ENCODE data around the gene LSM2.
"Not testable (repeated sequence)": the region's sequence is repeated elsewhere in the genome, so short reads cannot be mapped to it uniquely, and the experiment has no call there.

Gene LSM2

GRCh38 chr6:31838114-31838553, 31.4 kb upstream of the LSM2 start:
- H3K27me3 ChIP-seq (replicated peaks; ENCODE audit: control insufficient read depth, insufficient read depth, low read length, poor library complexity, severe bottlenecking); DNase-seq; H3K4me3 ChIP-seq (ENCODE audit: insufficient read depth, low read depth, low read length, poor library complexity, severe bottlenecking); H3K9me3 ChIP-seq (ENCODE audit: control insufficient read depth, low read length): not testable (repeated sequence)
- H3K4me1 ChIP-seq (ENCODE audit: control insufficient read depth, insufficient read depth, low read length, poor library complexity, severe bottlenecking): peaks cover 25% of the 10 kb centered on the region
- H3K36me3 ChIP-seq (ENCODE audit: control insufficient read depth, insufficient read depth, low read length): peaks cover 30% of the 10 kb centered on the region
- H3K27ac ChIP-seq (ENCODE audit: insufficient read depth, low read length, poor library complexity, severe bottlenecking): peak overlapping the region; percentile 99

DNA sequence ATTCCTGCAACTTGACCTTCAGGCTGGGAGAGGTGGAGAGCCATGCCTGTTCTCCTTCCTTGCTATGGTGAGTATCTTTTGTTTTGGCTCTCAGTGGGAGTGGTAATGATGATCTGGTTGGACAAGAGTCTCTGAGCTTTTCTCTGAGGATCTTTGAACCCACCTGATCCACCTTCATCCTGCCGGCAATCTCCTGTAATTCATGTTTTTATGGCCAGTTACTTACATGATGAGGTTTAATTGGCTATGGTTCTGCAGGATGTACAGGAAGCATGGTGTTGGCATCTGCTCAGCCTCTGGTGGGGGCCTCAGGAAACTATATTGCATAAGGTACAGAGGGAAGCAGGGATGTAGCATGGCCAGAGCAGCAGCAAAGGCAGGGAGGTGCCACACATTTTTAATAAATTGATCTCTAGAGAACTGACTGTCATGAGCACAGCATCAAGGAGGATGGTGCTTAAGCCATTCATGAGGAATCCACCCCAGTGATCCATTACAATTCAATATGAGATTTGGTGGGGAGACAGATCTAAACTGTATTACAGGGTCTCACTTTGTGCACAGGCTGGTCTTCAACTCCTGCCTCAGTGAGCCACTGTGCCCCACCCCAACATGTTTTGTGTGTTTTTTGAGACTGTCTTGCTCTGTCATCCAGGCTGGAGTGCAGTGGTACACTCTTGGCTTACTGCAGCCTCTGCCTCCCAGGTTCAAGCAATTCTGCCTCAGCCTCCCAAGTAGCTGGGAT, 30.8 kb upstream of the LSM2 start:
- Histone ChIP-seq H3K4me3 (ENCODE audit: insufficient read depth, low read depth, low read length, poor library complexity, severe bottlenecking) (peak overlapping the region; percentile 4), H3K27me3 (replicated peaks; ENCODE audit: control insufficient read depth, insufficient read depth, low read length, poor library complexity, severe bottlenecking) (no peaks in the 10 kb centered on the region), H3K9me3 (ENCODE audit: control insufficient read depth, low read length) (no peaks in the 10 kb centered on the region), H3K27ac (ENCODE audit: insufficient read depth, low read length, poor library complexity, severe bottlenecking) (peak overlapping the region; percentile 99), H3K4me1 (ENCODE audit: control insufficient read depth, insufficient read depth, low read length, poor library complexity, severe bottlenecking) (peaks cover 25% of the 10 kb centered on the region), H3K36me3 (ENCODE audit: control insufficient read depth, insufficient read depth, low read length) (peaks cover 30% of the 10 kb centered on the region)
- DNase-seq: no peak

DNA sequence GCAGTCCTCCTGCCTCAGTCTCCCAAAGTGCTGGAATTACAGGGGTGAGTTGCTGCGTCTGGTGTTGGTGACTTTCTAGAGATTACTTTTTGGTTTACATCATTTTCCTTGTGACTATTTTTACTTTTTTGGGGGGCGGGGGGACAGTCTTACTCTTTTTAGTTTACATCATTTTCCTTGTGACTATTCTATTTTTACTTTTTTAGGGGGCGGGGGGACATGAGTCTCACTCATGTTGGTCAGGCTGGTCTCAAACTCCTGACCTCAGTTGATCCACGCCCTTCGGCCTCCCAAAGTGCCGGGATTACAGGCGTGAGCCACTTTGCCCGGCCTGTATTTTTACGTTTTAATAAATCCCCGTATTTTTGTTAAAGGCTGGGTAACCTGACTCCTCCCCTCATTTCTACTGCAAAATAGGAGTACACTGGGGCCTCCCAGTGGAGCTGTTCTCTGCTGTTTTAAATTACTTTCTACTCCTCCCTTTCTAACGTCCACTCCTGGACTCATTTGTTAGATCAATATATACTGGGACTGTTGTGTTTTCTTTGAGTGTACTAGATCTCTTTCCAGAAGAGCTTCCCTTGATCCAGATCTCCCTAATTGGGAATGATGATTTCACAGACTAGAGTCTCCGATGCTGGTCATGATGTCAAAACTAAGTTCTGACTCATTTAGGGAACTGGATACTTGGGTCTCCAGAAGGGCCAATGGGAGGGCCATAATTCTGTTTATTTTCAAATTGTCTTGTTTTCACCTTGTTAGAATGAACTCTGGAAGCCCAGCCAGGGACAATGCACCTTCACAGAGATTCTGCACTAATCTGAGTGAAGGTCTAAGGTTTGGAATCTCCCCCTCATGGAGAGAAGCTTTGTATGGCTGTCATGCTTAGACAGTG, 30.0 kb upstream of the LSM2 start:
- Histone ChIP-seq H3K4me3 (ENCODE audit: insufficient read depth, low read depth, low read length, poor library complexity, severe bottlenecking) (peak overlapping the region; percentile 89), H3K27ac (ENCODE audit: insufficient read depth, low read length, poor library complexity, severe bottlenecking) (peak overlapping the region; percentile 99), H3K9me3 (ENCODE audit: control insufficient read depth, low read length) (no peaks in the 10 kb centered on the region), H3K4me1 (ENCODE audit: control insufficient read depth, insufficient read depth, low read length, poor library complexity, severe bottlenecking) (peaks cover 25% of the 10 kb centered on the region), H3K36me3 (ENCODE audit: control insufficient read depth, insufficient read depth, low read length) (peaks cover 30% of the 10 kb centered on the region), H3K27me3 (replicated peaks; ENCODE audit: control insufficient read depth, insufficient read depth, low read length, poor library complexity, severe bottlenecking) (no peaks in the 10 kb centered on the region)
- no peak for DNase-seq

GRCh38 chr6:31836047-31836473, 29.3 kb upstream of the LSM2 start:
- H3K27me3 ChIP-seq (replicated peaks; ENCODE audit: control insufficient read depth, insufficient read depth, low read length, poor library complexity, severe bottlenecking): no peaks in the 10 kb centered on the region
- DNase-seq: no peak
- H3K27ac ChIP-seq (ENCODE audit: insufficient read depth, low read length, poor library complexity, severe bottlenecking): peak overlapping the region; percentile 99
- peaks cover 26% of the 10 kb centered on the region for H3K4me1 ChIP-seq (ENCODE audit: control insufficient read depth, insufficient read depth, low read length, poor library complexity, severe bottlenecking)
- H3K9me3 ChIP-seq (ENCODE audit: control insufficient read depth, low read length): no peaks in the 10 kb centered on the region
- peak overlapping the region; percentile 89 for H3K4me3 ChIP-seq (ENCODE audit: insufficient read depth, low read depth, low read length, poor library complexity, severe bottlenecking)
- peaks cover 28% of the 10 kb centered on the region for H3K36me3 ChIP-seq (ENCODE audit: control insufficient read depth, insufficient read depth, low read length)

DNA sequence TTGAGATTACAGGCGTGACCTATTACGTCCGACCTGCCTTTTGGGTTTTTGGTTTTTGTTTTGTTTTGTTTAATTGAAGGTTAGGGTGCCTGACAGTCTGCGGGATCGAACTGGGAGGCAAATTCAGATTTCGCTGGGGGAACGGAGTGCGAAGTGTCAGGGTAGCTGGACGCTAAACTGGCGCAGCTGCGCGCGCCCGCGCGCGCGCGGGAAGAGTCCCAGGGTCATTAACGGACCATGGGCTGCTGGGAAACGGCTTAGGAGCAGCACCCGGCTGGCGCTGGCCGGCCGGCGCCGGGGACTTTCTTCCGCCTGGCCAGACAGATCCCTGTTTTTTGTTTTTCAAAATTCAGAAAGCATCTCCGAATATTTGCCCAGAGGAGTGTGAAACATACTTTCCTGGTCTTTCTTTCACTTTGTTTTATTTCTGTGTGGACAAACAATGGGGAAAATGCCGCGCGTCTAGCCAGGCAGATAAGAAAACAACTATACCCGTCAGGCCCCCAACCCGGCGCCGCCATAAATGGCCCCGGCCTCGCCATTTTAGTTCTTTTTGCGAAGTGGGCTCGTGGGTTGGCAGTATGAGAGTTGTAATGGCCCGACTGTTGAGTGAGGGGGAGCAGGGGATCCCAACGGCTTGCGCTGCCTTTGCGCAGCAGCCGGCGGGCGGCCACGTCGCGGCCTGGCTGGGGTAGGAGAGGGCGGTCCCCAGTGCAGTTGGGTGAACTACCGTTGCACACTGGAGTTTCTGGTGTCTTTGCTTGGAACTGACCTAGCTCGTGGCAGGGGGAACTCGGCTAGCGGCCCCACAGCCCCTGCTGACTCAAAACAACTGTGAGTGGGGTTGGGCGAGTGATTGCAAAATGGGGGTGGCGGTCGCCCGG, 27.8 kb upstream of the LSM2 start:
- no peaks in the 10 kb centered on the region for H3K27me3 ChIP-seq (replicated peaks; ENCODE audit: control insufficient read depth, insufficient read depth, low read length, poor library complexity, severe bottlenecking)
- peaks cover 34% of the 10 kb centered on the region for H3K4me1 ChIP-seq (ENCODE audit: control insufficient read depth, insufficient read depth, low read length, poor library complexity, severe bottlenecking)
- H3K36me3 ChIP-seq (ENCODE audit: control insufficient read depth, insufficient read depth, low read length): peaks cover 13% of the 10 kb centered on the region
- no peaks in the 10 kb centered on the region for H3K9me3 ChIP-seq (ENCODE audit: control insufficient read depth, low read length)
- peak overlapping the region; percentile 99 for H3K27ac ChIP-seq (ENCODE audit: insufficient read depth, low read length, poor library complexity, severe bottlenecking)
- peak; percentile 62 to 69 (median 66) for DNase-seq
- H3K4me3 ChIP-seq (ENCODE audit: insufficient read depth, low read depth, low read length, poor library complexity, severe bottlenecking): peak overlapping the region; percentile 89

DNA sequence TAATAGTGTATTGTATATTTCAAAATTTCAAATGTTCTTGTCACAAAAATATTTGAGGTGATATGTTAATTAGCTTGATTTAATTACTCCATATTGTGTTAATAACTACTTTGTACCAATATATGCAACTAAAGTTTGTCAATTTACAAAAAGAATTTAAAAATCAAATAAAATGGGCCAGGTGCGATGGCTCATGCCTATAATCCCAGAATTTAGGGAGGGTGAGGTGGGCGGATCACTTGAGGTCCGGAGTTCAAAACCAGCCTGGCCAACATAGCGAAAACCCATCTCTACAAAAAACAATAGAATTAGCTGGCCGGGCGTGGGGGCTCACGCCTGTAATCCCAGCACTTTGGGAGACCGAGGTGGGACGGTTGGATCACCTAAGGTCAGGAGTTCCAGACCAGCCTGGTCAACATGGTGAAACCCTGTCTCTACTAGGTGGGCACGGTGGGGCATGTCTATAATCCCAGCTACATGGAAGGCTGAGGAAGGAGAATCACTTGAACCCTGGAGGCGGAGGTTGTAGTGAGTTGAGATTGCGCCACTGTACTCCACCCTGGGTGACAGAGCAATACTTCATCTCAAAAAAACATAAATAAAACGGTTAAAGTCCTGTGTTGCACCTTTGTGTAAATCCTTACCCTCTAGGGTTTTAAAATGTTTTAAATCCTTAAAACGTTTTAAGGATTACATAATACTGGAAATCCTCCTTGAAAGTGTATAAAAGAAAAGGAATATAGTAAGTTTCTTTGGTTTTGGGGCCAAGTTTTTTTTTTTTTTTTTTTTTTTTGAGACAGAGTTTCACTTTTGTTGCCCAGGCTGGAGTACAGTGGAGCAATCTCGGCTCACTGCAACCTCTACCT, 24.8 kb upstream of the LSM2 start:
- Histone ChIP-seq H3K36me3 (ENCODE audit: control insufficient read depth, insufficient read depth, low read length) (no peaks in the 10 kb centered on the region), H3K27me3 (replicated peaks; ENCODE audit: control insufficient read depth, insufficient read depth, low read length, poor library complexity, severe bottlenecking) (no peaks in the 10 kb centered on the region), H3K4me3 (ENCODE audit: insufficient read depth, low read depth, low read length, poor library complexity, severe bottlenecking) (peak overlapping the region; percentile 44), H3K9me3 (ENCODE audit: control insufficient read depth, low read length) (no peaks in the 10 kb centered on the region), H3K27ac (ENCODE audit: insufficient read depth, low read length, poor library complexity, severe bottlenecking) (peak overlapping the region; percentile 69), H3K4me1 (ENCODE audit: control insufficient read depth, insufficient read depth, low read length, poor library complexity, severe bottlenecking) (peaks cover 15% of the 10 kb centered on the region)
- DNase-seq: no peak

DNA sequence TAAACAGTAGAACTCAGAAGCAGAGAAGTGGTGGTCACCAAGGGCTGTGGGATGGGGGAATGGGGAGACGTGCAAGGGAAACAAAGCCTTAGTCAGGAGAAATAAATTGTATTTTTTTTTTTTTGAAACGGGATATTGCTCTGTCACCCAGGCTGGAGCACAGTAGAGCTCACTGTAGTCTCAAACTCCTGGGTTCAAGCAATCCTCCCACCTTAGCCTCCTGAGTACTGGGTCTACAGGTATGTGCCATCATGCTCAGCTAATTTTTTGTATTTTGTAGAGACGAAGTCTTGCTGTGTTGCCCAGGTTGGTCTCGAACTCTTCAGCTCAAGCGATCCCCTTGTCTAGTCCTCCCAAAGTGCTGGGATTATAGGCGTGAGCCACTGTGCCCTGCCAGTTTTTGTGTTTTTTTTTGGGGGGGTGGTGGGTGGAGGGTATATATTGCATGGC, 24.1 kb upstream of the LSM2 start:
- Histone ChIP-seq H3K36me3 (ENCODE audit: control insufficient read depth, insufficient read depth, low read length) (no peaks in the 10 kb centered on the region), H3K9me3 (ENCODE audit: control insufficient read depth, low read length) (no peaks in the 10 kb centered on the region), H3K27me3 (replicated peaks; ENCODE audit: control insufficient read depth, insufficient read depth, low read length, poor library complexity, severe bottlenecking) (no peaks in the 10 kb centered on the region), H3K4me3 (ENCODE audit: insufficient read depth, low read depth, low read length, poor library complexity, severe bottlenecking) (peak overlapping the region; percentile 44), H3K4me1 (ENCODE audit: control insufficient read depth, insufficient read depth, low read length, poor library complexity, severe bottlenecking) (peaks cover 16% of the 10 kb centered on the region), H3K27ac (ENCODE audit: insufficient read depth, low read length, poor library complexity, severe bottlenecking) (peak overlapping the region; percentile 69)
- DNase-seq: no peak

- Histone ChIP-seq H3K4me3 (ENCODE audit: insufficient read depth, low read depth, low read length, poor library complexity, severe bottlenecking) (peak overlapping the region; percentile 44), H3K27me3 (replicated peaks; ENCODE audit: control insufficient read depth, insufficient read depth, low read length, poor library complexity, severe bottlenecking) (no peaks in the 10 kb centered on the region), H3K9me3 (ENCODE audit: control insufficient read depth, low read length) (no peaks in the 10 kb centered on the region), H3K27ac (ENCODE audit: insufficient read depth, low read length, poor library complexity, severe bottlenecking) (peak overlapping the region; percentile 69), H3K4me1 (ENCODE audit: control insufficient read depth, insufficient read depth, low read length, poor library complexity, severe bottlenecking) (peaks cover 16% of the 10 kb centered on the region), H3K36me3 (ENCODE audit: control insufficient read depth, insufficient read depth, low read length) (no peaks in the 10 kb centered on the region)
- no peak for DNase-seq
These were observed 23.0 kb upstream of the LSM2 start for GRCh38 chr6:31829633-31830283.
